Thoracic aorta (tissue), 2 donors: ENCODE data around the gene OXCT1. TPM values are rescaled to one million over a fixed set of nuclear protein-coding genes. Genes with fewer than 3 reads are reported as not detected.
A peak's percentile ranks its signal among the peaks of the same experiment; 100 is the strongest.

Experiments used
- ATAC-seq: fragments of 150-250 bp; one replicate; pipeline ENCODE4 v1.8.0; 2017; ENCODE audit warnings: low read depth; ENCODE audit not compliant: insufficient number of reproducible peaks, low FRiP score
- DNase-seq: peaks from one replicate; pipeline ENCODE4 v3.0.0-alpha.2; 2020; ENCODE audit warnings: low spot score
- H3K27ac ChIP-seq, 2 donors: fragments of 200-600 bp; sonication (generic); 1 replicate in 1 of 2; 2 replicates in 1 of 2; pipeline ENCODE4 v1.5.1; 2016; ENCODE audit warnings: mild to moderate bottlenecking in 2 of 2, moderate library complexity in 2 of 2
- H3K27me3 ChIP-seq: fragments of 200-600 bp; sonication (generic); replicated peaks from 2 replicates; pipeline ENCODE4 v1.6.0; 2016; ENCODE audit warnings: mild to moderate bottlenecking; ENCODE audit not compliant: insufficient read depth
- H3K36me3 ChIP-seq: fragments of 200-600 bp; sonication (generic); one replicate; pipeline ENCODE4 v1.5.1; 2016
- H3K4me1 ChIP-seq, 2 donors: fragments of 200-600 bp; sonication (generic); 1 replicate in 1 of 2; 2 replicates in 1 of 2; pipeline versions ENCODE4 v1.5.1 to v1.6.0; 2016; ENCODE audit warnings: low read depth in 2 of 2, mild to moderate bottlenecking in 1 of 2; ENCODE audit not compliant: control insufficient read depth in 1 of 2
- H3K4me3 ChIP-seq: fragments of 200-600 bp; sonication (generic); 2 replicates; pipeline ENCODE4 v1.5.1; 2016; ENCODE audit warnings: mild to moderate bottlenecking
- H3K9me3 ChIP-seq: fragments of 200-600 bp; sonication (generic); 2 replicates; pipeline ENCODE4 v1.5.1; 2016
- CTCF ChIP-seq: fragments of 200-600 bp; sonication (generic); IDR thresholded peaks from one replicate; pipeline ENCODE4 v1.5.1; 2019; ENCODE audit warnings: antibody characterized with exemption
- total RNA-seq, 2 donors: library from RNA; depleted of rRNA; stranded (reverse); fragments of >200 nt; gene quantifications; one replicate each; pipeline versions ENCODE4 v1.1.0 to v1.2.3, GENCODE V29; 2016

Gene OXCT1
- total RNA-seq, 2 donors from 2014 or later: 19.6 to 30.6 TPM

GRCh38 chr5:41795125-41795524 is 75.1 kb downstream of the OXCT1 start:
- no peak for TF ChIP-seq CTCF
- ATAC-seq: no peak

GRCh38 chr5:41794471-41794870 is 75.8 kb downstream of the OXCT1 start:
- peak overlapping the region; percentile 63 to 73 for H3K27ac ChIP-seq
- no peak for TF ChIP-seq CTCF
- ATAC-seq (peak; percentile 94), DNase-seq (peak; percentile 17)
- no peaks in the 10 kb centered on the region for H3K36me3 ChIP-seq
- no peaks in the 10 kb centered on the region for H3K27me3 ChIP-seq
- peaks cover 34 to 44% of the 10 kb centered on the region in 2 donors for H3K4me1 ChIP-seq
- peak overlapping the region; percentile 16 for H3K4me3 ChIP-seq
- H3K9me3 ChIP-seq: no peaks in the 10 kb centered on the region

More at GRCh38 chr5:41795125-41795524, 75.1 kb downstream of the OXCT1 start:
- H3K36me3 ChIP-seq: no peaks in the 10 kb centered on the region
- no peak for DNase-seq
- no peaks in the 10 kb centered on the region for H3K9me3 ChIP-seq
- peak overlapping the region; percentile 63 to 73 for H3K27ac ChIP-seq
- no peak overlapping the region for H3K4me3 ChIP-seq
- H3K27me3 ChIP-seq: no peaks in the 10 kb centered on the region
- peaks cover 27 to 38% of the 10 kb centered on the region in 2 donors for H3K4me1 ChIP-seq

- Histone ChIP-seq H3K4me1 (peaks cover 43 to 55% of the 10 kb centered on the region in 2 donors), H3K36me3 (no peaks in the 10 kb centered on the region), H3K9me3 (no peaks in the 10 kb centered on the region), H3K4me3 (no peak overlapping the region), H3K27me3 (no peaks in the 10 kb centered on the region), H3K27ac (peak overlapping the region; percentile 63 to 73)
- ATAC-seq (no peak), DNase-seq (no peak)
- TF ChIP-seq CTCF: no peak
Observed at GRCh38 chr5:41793141-41793770, 77.0 kb downstream of the OXCT1 start.

- no peak for DNase-seq
- no peak for TF ChIP-seq CTCF
- Histone ChIP-seq H3K4me1 (peaks cover 45 to 72% of the 10 kb centered on the region in 2 donors), H3K4me3 (peak overlapping the region; percentile 19), H3K27ac (peak overlapping the region; percentile 38 to 43), H3K9me3 (no peaks in the 10 kb centered on the region), H3K36me3 (no peaks in the 10 kb centered on the region), H3K27me3 (no peaks in the 10 kb centered on the region)
- no peak for ATAC-seq
Observed at GRCh38 chr5:41790038-41790776, 80.0 kb downstream of the OXCT1 start.

GRCh38 chr5:41789434-41789833 is 80.8 kb downstream of the OXCT1 start:
- ATAC-seq (no peak), DNase-seq (no peak)
- H3K27me3 ChIP-seq: no peaks in the 10 kb centered on the region
- no peaks in the 10 kb centered on the region for H3K36me3 ChIP-seq
- H3K9me3 ChIP-seq: no peaks in the 10 kb centered on the region
- TF ChIP-seq CTCF: no peak
- peak overlapping the region; percentile 42 for H3K4me3 ChIP-seq
- peak overlapping the region; percentile 38 to 43 for H3K27ac ChIP-seq
- H3K4me1 ChIP-seq: peaks cover 40 to 64% of the 10 kb centered on the region in 2 donors
